ENCODE results near the gene CRISPLD2.

The CRISPLD2 gene

DNA sequence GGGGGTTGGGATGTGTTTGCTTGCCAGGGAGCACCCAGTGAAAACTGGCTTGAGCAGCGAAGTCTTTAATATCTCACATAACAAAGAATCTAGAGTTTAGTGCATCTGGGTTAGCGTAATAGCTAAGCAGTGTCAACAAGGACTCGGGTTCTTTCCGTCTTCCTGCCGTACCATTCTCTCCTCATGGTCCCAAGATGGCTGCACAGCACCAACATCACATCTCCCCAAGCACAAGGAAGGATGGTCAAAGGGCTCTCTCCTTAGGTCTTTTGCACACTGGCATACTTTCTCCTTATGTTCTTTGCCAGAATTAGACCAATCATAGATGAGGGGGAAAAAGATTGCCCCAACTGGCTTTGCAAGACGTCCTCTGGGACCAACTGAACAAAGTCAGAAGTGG, 30.9 kb downstream of the CRISPLD2 start:
- TF ChIP-seq EP300 (IDR thresholded peaks at IDR 0.05; ENCODE audit: borderline replicate concordance) (no peak), TAF1 (IDR thresholded peaks at IDR 0.05; ENCODE audit: low read depth) (no peak), ZBTB7A (IDR thresholded peaks at IDR 0.05; ENCODE audit: low read depth) (no peak), TCF12 (IDR thresholded peaks at IDR 0.05; ENCODE audit: low read depth) (no peak; the same call in 1 of the 2 replicates), FOXM1 (IDR thresholded peaks at IDR 0.05; ENCODE audit: borderline replicate concordance, low read depth) (no peak), EGR1 (IDR thresholded peaks at IDR 0.05) (no peak)

DNA sequence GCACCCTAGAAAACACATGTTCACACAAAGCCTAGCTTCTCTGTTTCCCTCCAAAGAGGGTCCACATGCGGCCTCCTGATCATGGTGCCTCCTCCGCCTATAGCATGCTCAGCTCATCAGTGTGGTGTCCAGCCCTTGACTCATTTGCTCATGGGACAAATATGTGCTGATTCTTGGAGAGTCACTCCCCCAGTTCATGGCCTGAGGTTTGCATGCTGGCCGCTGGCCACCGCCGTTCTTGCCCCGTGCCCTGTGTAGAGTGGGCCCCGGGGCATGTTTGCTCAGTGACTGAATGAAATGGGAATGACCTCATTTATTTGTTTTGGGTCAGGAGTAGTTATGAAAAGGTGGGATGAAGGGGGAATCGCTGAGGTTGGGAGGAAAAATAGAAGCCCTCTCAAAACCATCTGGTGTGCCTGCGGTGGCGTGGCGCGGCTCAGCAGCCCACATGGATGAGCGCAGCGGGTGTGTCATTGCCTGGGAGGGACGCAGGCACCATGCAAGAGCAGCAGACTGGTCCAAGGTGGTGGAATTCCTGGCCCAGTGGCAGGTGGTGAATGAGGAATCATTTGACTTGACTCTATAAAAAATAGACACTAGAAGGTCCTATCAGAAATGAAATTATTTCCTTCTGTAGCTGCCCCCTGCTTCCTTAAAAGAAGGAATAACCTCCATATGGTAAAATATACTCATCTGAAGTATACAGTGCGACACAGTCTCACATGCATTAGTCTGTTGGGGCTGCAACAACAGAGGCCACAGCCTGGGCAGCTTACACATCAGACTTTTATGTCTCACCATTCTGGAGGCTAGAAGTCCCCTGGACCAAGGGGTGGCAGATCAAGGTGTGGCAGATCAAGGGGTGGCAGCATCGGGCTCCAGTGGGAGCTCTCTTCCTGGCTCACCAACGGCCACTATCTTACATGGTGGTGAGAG, 31.7 kb downstream of the CRISPLD2 start:
- TF ChIP-seq RAD21 (IDR thresholded peaks at IDR 0.05; ENCODE audit: low read depth) (no peak), TCF12 (IDR thresholded peaks at IDR 0.05; ENCODE audit: low read depth) (peak; percentile 42; the same call in 1 of the 2 replicates), EP300 (IDR thresholded peaks at IDR 0.05; ENCODE audit: borderline replicate concordance) (peak; percentile 52), TEAD4 (IDR thresholded peaks at IDR 0.05) (peak; percentile 40; the same call in 1 of the 2 replicates), EGR1 (IDR thresholded peaks at IDR 0.05) (no peak), NFIC (IDR thresholded peaks at IDR 0.05) (peak; percentile 62)
- TF ChIP-seq, protein P1, sequence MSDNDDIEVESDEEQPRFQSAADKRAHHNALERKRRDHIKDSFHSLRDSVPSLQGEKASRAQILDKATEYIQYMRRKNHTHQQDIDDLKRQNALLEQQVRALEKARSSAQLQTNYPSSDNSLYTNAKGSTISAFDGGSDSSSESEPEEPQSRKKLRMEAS (IDR thresholded peaks at IDR 0.05) = no peak

DNA sequence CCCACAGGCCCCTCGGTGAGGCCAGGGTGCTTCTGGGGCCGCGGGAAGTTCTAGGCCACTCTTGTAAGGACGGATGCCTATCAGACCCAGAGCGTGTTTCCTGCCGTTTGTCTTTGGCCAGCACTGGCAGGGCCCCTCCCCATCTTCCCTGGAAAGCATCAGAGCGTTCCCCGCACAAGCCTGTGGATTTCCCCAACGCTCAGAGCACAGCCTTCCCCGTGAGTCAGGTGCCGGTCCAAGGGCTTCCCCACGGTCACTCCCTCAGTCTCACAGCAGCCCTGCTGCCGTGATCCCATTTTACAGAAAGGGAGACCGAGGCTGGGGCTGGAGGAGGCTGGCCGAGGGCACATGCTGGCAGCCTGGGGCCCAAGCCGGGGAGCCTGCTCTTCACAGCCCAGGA, 33.7 kb downstream of the CRISPLD2 start:
- TF ChIP-seq, protein P2, sequence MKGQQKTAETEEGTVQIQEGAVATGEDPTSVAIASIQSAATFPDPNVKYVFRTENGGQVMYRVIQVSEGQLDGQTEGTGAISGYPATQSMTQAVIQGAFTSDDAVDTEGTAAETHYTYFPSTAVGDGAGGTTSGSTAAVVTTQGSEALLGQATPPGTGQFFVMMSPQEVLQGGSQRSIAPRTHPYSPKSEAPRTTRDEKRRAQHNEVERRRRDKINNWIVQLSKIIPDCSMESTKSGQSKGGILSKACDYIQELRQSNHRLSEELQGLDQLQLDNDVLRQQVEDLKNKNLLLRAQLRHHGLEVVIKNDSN (IDR thresholded peaks at IDR 0.05) = no peak
- TF ChIP-seq, protein P1 (IDR thresholded peaks at IDR 0.05) = no peak
- no peak for TF ChIP-seq FOXM1 (IDR thresholded peaks at IDR 0.05; ENCODE audit: borderline replicate concordance, low read depth)
- TF ChIP-seq RAD21 (IDR thresholded peaks at IDR 0.05; ENCODE audit: low read depth) = no peak
- no peak for TF ChIP-seq YY1 (IDR thresholded peaks at IDR 0.05; ENCODE audit: low read depth)
- TF ChIP-seq ZBTB7A (IDR thresholded peaks at IDR 0.05; ENCODE audit: low read depth) = no peak
- no peak for TF ChIP-seq CREB1 (IDR thresholded peaks at IDR 0.05; ENCODE audit: low read depth)
- TF ChIP-seq TCF12 (IDR thresholded peaks at IDR 0.05; ENCODE audit: low read depth) = no peak
- no peak for TF ChIP-seq CEBPB (IDR thresholded peaks at IDR 0.05)
- TF ChIP-seq, protein P3, sequence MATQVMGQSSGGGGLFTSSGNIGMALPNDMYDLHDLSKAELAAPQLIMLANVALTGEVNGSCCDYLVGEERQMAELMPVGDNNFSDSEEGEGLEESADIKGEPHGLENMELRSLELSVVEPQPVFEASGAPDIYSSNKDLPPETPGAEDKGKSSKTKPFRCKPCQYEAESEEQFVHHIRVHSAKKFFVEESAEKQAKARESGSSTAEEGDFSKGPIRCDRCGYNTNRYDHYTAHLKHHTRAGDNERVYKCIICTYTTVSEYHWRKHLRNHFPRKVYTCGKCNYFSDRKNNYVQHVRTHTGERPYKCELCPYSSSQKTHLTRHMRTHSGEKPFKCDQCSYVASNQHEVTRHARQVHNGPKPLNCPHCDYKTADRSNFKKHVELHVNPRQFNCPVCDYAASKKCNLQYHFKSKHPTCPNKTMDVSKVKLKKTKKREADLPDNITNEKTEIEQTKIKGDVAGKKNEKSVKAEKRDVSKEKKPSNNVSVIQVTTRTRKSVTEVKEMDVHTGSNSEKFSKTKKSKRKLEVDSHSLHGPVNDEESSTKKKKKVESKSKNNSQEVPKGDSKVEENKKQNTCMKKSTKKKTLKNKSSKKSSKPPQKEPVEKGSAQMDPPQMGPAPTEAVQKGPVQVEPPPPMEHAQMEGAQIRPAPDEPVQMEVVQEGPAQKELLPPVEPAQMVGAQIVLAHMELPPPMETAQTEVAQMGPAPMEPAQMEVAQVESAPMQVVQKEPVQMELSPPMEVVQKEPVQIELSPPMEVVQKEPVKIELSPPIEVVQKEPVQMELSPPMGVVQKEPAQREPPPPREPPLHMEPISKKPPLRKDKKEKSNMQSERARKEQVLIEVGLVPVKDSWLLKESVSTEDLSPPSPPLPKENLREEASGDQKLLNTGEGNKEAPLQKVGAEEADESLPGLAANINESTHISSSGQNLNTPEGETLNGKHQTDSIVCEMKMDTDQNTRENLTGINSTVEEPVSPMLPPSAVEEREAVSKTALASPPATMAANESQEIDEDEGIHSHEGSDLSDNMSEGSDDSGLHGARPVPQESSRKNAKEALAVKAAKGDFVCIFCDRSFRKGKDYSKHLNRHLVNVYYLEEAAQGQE (IDR thresholded peaks at IDR 0.05; ENCODE audit: low read depth) = no peak
- TF ChIP-seq EGR1 (IDR thresholded peaks at IDR 0.05) = no peak
- TF ChIP-seq TAF1 (IDR thresholded peaks at IDR 0.05; ENCODE audit: low read depth) = no peak
- no peak for TF ChIP-seq EP300 (IDR thresholded peaks at IDR 0.05; ENCODE audit: borderline replicate concordance)
- no peak for TF ChIP-seq TEAD4 (IDR thresholded peaks at IDR 0.05)
- TF ChIP-seq NFIC (IDR thresholded peaks at IDR 0.05) = no peak

DNA sequence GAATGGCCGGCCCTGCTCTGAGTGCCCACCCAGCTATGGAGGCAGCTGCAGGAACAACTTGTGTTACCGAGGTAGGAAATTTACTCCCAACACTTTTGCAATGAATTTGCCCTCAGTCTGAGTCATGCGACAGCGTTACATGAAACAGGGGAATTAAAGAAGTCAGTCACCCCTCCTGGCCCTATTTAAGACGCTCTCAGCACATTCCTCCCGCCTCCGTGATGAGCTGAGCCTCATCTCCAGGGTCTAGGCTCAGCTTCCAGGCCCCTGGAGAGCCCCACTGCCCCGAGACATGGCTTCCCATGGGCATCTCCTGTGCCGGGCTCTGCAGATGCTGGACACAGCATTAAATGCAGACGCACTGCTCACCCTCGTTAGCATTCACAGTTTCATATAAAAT, 35.0 kb downstream of the CRISPLD2 start:
- TF ChIP-seq TAF1 (IDR thresholded peaks at IDR 0.05; ENCODE audit: low read depth) (no peak), RAD21 (IDR thresholded peaks at IDR 0.05; ENCODE audit: low read depth) (no peak), TCF12 (IDR thresholded peaks at IDR 0.05; ENCODE audit: low read depth) (no peak), ZBTB7A (IDR thresholded peaks at IDR 0.05; ENCODE audit: low read depth) (no peak)

DNA sequence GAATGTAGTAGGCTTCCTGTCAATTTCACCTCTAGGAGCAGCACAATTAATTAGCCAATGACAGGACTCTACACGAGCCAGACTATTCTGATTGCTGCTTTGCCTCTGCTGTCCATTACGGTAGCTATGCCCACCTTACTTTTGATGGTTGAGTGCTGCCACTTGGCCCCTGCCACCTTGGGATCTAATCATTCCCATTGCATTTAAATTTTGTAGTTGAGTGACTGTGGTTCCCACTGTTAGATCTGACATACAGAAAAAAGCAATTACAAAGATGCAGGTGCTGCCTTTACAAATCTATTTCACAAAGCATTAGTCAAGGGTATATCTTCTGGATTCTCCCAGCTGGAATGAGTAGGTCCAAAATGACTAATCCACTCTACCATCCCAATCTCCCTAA, 39.9 kb downstream of the CRISPLD2 start:
- TF ChIP-seq EP300 (IDR thresholded peaks at IDR 0.05; ENCODE audit: borderline replicate concordance) (no peak), FOXM1 (IDR thresholded peaks at IDR 0.05; ENCODE audit: borderline replicate concordance, low read depth) (no peak), CREB1 (IDR thresholded peaks at IDR 0.05; ENCODE audit: low read depth) (no peak), EGR1 (IDR thresholded peaks at IDR 0.05) (no peak), YY1 (IDR thresholded peaks at IDR 0.05; ENCODE audit: low read depth) (no peak), TEAD4 (IDR thresholded peaks at IDR 0.05) (no peak), ZBTB7A (IDR thresholded peaks at IDR 0.05; ENCODE audit: low read depth) (no peak), RAD21 (IDR thresholded peaks at IDR 0.05; ENCODE audit: low read depth) (no peak), TCF12 (IDR thresholded peaks at IDR 0.05; ENCODE audit: low read depth) (no peak), NFIC (IDR thresholded peaks at IDR 0.05) (no peak), TAF1 (IDR thresholded peaks at IDR 0.05; ENCODE audit: low read depth) (no peak), CEBPB (IDR thresholded peaks at IDR 0.05) (no peak)
- TF ChIP-seq, protein P1 (IDR thresholded peaks at IDR 0.05) = no peak
- TF ChIP-seq, protein P3 (IDR thresholded peaks at IDR 0.05; ENCODE audit: low read depth) = no peak
- TF ChIP-seq, protein P2 (IDR thresholded peaks at IDR 0.05) = no peak

All from Ishikawa (cell line).